Measurements from ENCODE around the gene CEP192. TPM values are rescaled to one million over a fixed set of nuclear protein-coding genes. Genes with fewer than 3 reads are reported as not detected.

Gene CEP192
- total and polyA plus RNA-seq, 10 of the 15 experiments (the other 5 are each of a cell fraction or from before 2014, with no cell fraction given), result 15.4 to 58.2 (median 29.6) TPM

DNA sequence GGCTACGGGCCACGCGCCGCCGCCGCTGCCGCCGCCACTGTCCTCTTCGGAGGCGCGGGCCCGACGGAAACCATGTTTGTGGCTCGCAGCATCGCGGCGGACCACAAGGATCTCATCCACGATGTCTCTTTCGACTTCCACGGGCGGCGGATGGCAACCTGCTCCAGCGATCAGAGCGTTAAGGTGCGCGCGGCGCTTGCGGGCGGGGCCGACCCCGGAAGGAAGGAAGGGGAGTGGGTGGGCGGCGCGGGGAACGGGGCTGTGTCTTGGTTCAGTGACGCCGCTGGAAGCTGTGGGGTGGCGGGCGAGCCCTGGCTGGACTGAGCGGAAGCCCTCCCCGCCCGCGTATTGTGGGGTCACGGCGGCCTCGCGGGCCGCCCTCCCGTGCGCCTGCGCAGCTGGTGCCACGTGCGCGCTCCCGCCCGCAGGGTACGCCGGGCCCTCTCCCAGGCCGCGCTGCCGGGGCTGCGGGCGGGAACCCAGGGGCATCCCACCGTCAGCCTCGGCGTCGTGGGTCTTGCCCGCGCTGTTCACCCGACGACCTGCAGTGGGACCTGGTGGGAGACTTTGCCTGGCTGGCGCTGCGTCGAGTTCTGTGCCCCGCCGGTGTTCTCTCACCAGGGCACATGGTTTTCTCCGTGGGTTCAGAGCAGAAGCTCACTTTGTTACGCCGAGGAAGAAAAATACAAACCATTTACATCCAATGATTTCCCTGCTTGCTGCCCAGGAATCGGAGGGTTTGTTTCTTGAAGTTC lies 42.9 kb upstream of the CEP192 start (continued):
- TF ChIP-seq, protein P1, sequence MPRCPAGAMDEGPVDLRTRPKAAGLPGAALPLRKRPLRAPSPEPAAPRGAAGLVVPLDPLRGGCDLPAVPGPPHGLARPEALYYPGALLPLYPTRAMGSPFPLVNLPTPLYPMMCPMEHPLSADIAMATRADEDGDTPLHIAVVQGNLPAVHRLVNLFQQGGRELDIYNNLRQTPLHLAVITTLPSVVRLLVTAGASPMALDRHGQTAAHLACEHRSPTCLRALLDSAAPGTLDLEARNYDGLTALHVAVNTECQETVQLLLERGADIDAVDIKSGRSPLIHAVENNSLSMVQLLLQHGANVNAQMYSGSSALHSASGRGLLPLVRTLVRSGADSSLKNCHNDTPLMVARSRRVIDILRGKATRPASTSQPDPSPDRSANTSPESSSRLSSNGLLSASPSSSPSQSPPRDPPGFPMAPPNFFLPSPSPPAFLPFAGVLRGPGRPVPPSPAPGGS (IDR thresholded peaks at IDR 0.05; ENCODE audit: borderline replicate concordance, insufficient read depth, low read depth, low read length, poor library complexity, severe bottlenecking), result no peak
- TF ChIP-seq RFX5 (IDR thresholded peaks at IDR 0.05; ENCODE audit: low read depth, low read length), result no peak
- 0 out of 2 replicates have a peak, but pooled peaks have one; percentile 45 for TF ChIP-seq TCF3 (IDR thresholded peaks at IDR 0.05; ENCODE audit: borderline replicate concordance, insufficient read depth, low read depth, low read length)
- no peak for TF ChIP-seq ZZZ3 (IDR thresholded peaks at IDR 0.05; ENCODE audit: control insufficient read depth, insufficient read length, low read depth)
- TF ChIP-seq, protein P2, sequence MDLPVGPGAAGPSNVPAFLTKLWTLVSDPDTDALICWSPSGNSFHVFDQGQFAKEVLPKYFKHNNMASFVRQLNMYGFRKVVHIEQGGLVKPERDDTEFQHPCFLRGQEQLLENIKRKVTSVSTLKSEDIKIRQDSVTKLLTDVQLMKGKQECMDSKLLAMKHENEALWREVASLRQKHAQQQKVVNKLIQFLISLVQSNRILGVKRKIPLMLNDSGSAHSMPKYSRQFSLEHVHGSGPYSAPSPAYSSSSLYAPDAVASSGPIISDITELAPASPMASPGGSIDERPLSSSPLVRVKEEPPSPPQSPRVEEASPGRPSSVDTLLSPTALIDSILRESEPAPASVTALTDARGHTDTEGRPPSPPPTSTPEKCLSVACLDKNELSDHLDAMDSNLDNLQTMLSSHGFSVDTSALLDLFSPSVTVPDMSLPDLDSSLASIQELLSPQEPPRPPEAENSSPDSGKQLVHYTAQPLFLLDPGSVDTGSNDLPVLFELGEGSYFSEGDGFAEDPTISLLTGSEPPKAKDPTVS (IDR thresholded peaks at IDR 0.05; ENCODE audit: low read depth, low read length), result no peak
- TF ChIP-seq, protein P3, sequence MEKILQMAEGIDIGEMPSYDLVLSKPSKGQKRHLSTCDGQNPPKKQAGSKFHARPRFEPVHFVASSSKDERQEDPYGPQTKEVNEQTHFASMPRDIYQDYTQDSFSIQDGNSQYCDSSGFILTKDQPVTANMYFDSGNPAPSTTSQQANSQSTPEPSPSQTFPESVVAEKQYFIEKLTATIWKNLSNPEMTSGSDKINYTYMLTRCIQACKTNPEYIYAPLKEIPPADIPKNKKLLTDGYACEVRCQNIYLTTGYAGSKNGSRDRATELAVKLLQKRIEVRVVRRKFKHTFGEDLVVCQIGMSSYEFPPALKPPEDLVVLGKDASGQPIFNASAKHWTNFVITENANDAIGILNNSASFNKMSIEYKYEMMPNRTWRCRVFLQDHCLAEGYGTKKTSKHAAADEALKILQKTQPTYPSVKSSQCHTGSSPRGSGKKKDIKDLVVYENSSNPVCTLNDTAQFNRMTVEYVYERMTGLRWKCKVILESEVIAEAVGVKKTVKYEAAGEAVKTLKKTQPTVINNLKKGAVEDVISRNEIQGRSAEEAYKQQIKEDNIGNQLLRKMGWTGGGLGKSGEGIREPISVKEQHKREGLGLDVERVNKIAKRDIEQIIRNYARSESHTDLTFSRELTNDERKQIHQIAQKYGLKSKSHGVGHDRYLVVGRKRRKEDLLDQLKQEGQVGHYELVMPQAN (conservative IDR thresholded peaks at IDR 0.05), result peak; percentile 70
- peak; percentile 70 for TF ChIP-seq SMAD1 (IDR thresholded peaks at IDR 0.05; ENCODE audit: low read depth, partially characterized antibody)
- TF ChIP-seq TCF12 (IDR thresholded peaks at IDR 0.05; ENCODE audit: low read depth, low read length), result no peak
- TF ChIP-seq MXI1 (IDR thresholded peaks at IDR 0.05; ENCODE audit: low read depth, low read length), result peak; percentile 80
- no peak for TF ChIP-seq FOS (IDR thresholded peaks at IDR 0.05; ENCODE audit: borderline replicate concordance, extremely low read depth, insufficient read length)
- peak; percentile 89 for TF ChIP-seq PML (IDR thresholded peaks at IDR 0.05; ENCODE audit: low read length)
- TF ChIP-seq, protein P4, sequence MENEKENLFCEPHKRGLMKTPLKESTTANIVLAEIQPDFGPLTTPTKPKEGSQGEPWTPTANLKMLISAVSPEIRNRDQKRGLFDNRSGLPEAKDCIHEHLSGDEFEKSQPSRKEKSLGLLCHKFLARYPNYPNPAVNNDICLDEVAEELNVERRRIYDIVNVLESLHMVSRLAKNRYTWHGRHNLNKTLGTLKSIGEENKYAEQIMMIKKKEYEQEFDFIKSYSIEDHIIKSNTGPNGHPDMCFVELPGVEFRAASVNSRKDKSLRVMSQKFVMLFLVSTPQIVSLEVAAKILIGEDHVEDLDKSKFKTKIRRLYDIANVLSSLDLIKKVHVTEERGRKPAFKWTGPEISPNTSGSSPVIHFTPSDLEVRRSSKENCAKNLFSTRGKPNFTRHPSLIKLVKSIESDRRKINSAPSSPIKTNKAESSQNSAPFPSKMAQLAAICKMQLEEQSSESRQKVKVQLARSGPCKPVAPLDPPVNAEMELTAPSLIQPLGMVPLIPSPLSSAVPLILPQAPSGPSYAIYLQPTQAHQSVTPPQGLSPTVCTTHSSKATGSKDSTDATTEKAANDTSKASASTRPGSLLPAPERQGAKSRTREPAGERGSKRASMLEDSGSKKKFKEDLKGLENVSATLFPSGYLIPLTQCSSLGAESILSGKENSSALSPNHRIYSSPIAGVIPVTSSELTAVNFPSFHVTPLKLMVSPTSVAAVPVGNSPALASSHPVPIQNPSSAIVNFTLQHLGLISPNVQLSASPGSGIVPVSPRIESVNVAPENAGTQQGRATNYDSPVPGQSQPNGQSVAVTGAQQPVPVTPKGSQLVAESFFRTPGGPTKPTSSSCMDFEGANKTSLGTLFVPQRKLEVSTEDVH (IDR thresholded peaks at IDR 0.05; ENCODE audit: low read depth, partially characterized antibody), result no peak
- TF ChIP-seq GATAD2B (conservative IDR thresholded peaks at IDR 0.05; ENCODE audit: low read depth), result peak; percentile 97
- peak; percentile 34 for TF ChIP-seq RUNX3 (IDR thresholded peaks at IDR 0.05; ENCODE audit: low read length)
- peak; percentile 62 for TF ChIP-seq RELA (IDR thresholded peaks at IDR 0.05; ENCODE audit: borderline replicate concordance, partially characterized antibody)
- no peak for TF ChIP-seq FOXM1 (IDR thresholded peaks at IDR 0.05; ENCODE audit: low read depth, low read length)
- no peak for TF ChIP-seq NFXL1 (IDR thresholded peaks at IDR 0.05; ENCODE audit: borderline replicate concordance)
- no peak for TF ChIP-seq IRF4 (IDR thresholded peaks at IDR 0.05; ENCODE audit: low read depth, low read length)
- TF ChIP-seq EGR1 (IDR thresholded peaks at IDR 0.05; ENCODE audit: borderline replicate concordance in 1 of 2, low read depth in 2 of 2, low read length in 2 of 2), result peak in 1 of 2 experiments; percentile 82; a peak in 2 of 3 replicates
